Astrocyte (in vitro differentiated cells and primary cell): Measurements from ENCODE around the gene SNX22.

Source experiments
- EZH2 ChIP-seq: IDR thresholded peaks from 2 replicates; pipeline ENCODE4 v1.6.1; 2012; ENCODE audit warnings: mild to moderate bottlenecking, low read length, inconsistent platforms; ENCODE audit not compliant: insufficient read depth
- TF ChIP-seq, protein P1 (sequence below): IDR thresholded peaks from 2 replicates; pipeline ENCODE4 v1.5.1; 2011; ENCODE audit warnings: low read depth, mild to moderate bottlenecking, inconsistent platforms, low read length, moderate library complexity; ENCODE audit not compliant: insufficient read depth

GRCh38 chr15:64127521-64128270 lies 23.8 kb upstream of the SNX22 start:
- TF ChIP-seq, protein P1, sequence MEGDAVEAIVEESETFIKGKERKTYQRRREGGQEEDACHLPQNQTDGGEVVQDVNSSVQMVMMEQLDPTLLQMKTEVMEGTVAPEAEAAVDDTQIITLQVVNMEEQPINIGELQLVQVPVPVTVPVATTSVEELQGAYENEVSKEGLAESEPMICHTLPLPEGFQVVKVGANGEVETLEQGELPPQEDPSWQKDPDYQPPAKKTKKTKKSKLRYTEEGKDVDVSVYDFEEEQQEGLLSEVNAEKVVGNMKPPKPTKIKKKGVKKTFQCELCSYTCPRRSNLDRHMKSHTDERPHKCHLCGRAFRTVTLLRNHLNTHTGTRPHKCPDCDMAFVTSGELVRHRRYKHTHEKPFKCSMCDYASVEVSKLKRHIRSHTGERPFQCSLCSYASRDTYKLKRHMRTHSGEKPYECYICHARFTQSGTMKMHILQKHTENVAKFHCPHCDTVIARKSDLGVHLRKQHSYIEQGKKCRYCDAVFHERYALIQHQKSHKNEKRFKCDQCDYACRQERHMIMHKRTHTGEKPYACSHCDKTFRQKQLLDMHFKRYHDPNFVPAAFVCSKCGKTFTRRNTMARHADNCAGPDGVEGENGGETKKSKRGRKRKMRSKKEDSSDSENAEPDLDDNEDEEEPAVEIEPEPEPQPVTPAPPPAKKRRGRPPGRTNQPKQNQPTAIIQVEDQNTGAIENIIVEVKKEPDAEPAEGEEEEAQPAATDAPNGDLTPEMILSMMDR, result no peak
- no peak for TF ChIP-seq EZH2
